Keratinocyte (primary cell): Measurements from ENCODE around the gene RASAL2. TPM values are rescaled to one million over a fixed set of nuclear protein-coding genes. Genes with fewer than 3 reads are reported as not detected.

Experiments used
- DNase-seq: peaks from one replicate; pipeline ENCODE4 v3.0.0-alpha.2; 2011; ENCODE audit warnings: low read depth, missing footprints, low spot score
- FAIRE-seq: peaks from 2 replicates; lab custom pipeline; 2011; peaks lifted over from hg19 to GRCh38; lab: Jason Lieb, UNC
- H2AFZ ChIP-seq: 2 replicates; pipeline ENCODE4 v1.6.0; 2012; ENCODE audit warnings: low read length, control low read depth, inconsistent platforms; ENCODE audit not compliant: control insufficient read depth
- H3K27ac ChIP-seq: 2 replicates; pipeline ENCODE4 v1.5.1; 2011; ENCODE audit warnings: low read length; ENCODE audit not compliant: control insufficient read depth, insufficient read depth
- H3K27me3 ChIP-seq: 3 replicates; pipeline ENCODE4 v1.6.0; 2011; ENCODE audit warnings: low read length; ENCODE audit not compliant: control insufficient read depth, insufficient read depth; ENCODE audit errors: extremely low read depth
- H3K36me3 ChIP-seq, 2 experiments: 2 replicates in 1 of 2; 3 replicates in 1 of 2; pipeline ENCODE4 v1.5.1; 2011; ENCODE audit warnings: low read length in 2 of 2, mild to moderate bottlenecking in 1 of 2; ENCODE audit not compliant: control insufficient read depth in 2 of 2, insufficient read depth in 2 of 2; ENCODE audit errors: extremely low read depth in 1 of 2
- H3K4me1 ChIP-seq: 3 replicates; pipeline ENCODE4 v1.5.1; 2011; ENCODE audit warnings: low read length; ENCODE audit not compliant: control insufficient read depth, insufficient read depth; ENCODE audit errors: extremely low read depth
- H3K4me2 ChIP-seq: 3 replicates; pipeline ENCODE4 v1.6.0; 2011; ENCODE audit warnings: low read depth, low read length; ENCODE audit not compliant: control insufficient read depth, insufficient read depth; ENCODE audit errors: extremely low read depth
- H3K4me3 ChIP-seq, 3 experiments: fragments of 200-600 bp in 1 of 3; sonication (generic) in 1 of 3; 2 replicates in 2 of 3; 3 replicates in 1 of 3; pipeline ENCODE4 v1.5.1; 2011 to 2016; ENCODE audit warnings: low read length in 3 of 3, mild to moderate bottlenecking in 3 of 3, control low read depth in 2 of 3, inconsistent platforms in 1 of 3, low read depth in 1 of 3, mixed read lengths in 1 of 3, mixed run types in 1 of 3, moderate library complexity in 1 of 3; ENCODE audit not compliant: control insufficient read depth in 2 of 3, insufficient read depth in 2 of 3; ENCODE audit errors: extremely low read depth in 1 of 3
- H3K79me2 ChIP-seq: 2 replicates; pipeline ENCODE4 v1.6.0; 2012; ENCODE audit warnings: low read length; ENCODE audit not compliant: control insufficient read depth, insufficient read depth
- H3K9ac ChIP-seq: 3 replicates; pipeline ENCODE4 v1.6.0; 2011; ENCODE audit warnings: low read length; ENCODE audit not compliant: control insufficient read depth, insufficient read depth; ENCODE audit errors: extremely low read depth
- H3K9me1 ChIP-seq: 3 replicates; pipeline ENCODE4 v1.6.0; 2011; ENCODE audit warnings: low read length; ENCODE audit not compliant: control insufficient read depth, insufficient read depth; ENCODE audit errors: extremely low read depth
- H3K9me3 ChIP-seq: 2 replicates; pipeline ENCODE4 v1.5.1; 2012; ENCODE audit warnings: low read depth, low read length; ENCODE audit not compliant: control insufficient read depth
- H4K20me1 ChIP-seq: 3 replicates; pipeline ENCODE4 v1.6.0; 2011; ENCODE audit warnings: low read length; ENCODE audit not compliant: control insufficient read depth, insufficient read depth; ENCODE audit errors: extremely low read depth
- EZH2 ChIP-seq: IDR thresholded peaks from one replicate; pipeline ENCODE4 v1.6.1; 2012; ENCODE audit warnings: inconsistent platforms, mild to moderate bottlenecking, low read length, moderate library complexity
- dilution Hi-C: fragments of 300-500 bp; cut with MboI; formaldehyde crosslinking; loops from one replicate; pipeline ENCODE4 v1.7.0; 2020; ENCODE audit warnings: low sequenced_read_pairs; ENCODE audit not compliant: extremely low pct_ligation_motif_present
- polyA plus RNA-seq, 5 experiments: library from polyadenylated mRNA; depleted of rRNA in 3 of 5; stranded (reverse) in 3 of 5; stranded (forward) in 1 of 5; unstranded in 1 of 5; fragments of >200 nt; gene quantifications; 1 replicate in 1 of 5; 2 replicates in 3 of 5; 3 replicates in 1 of 5; pipeline versions ENCODE4 v1.2.1 to v1.2.3, GENCODE V29; 2011 to 2012; ENCODE audit warnings: missing spikeins in 2 of 5, low read depth in 1 of 5, low replicate concordance in 1 of 5
- TF ChIP-seq, protein P1 (sequence below), 3 experiments: IDR thresholded peaks in 1 of 3; conservative IDR thresholded peaks in 1 of 3; optimal IDR thresholded peaks in 1 of 3; 2 replicates in 2 of 3; 3 replicates in 1 of 3; pipeline versions ENCODE3 to v1.5.1; 2011; ENCODE audit warnings: low read length in 3 of 3, mild to moderate bottlenecking in 3 of 3, moderate library complexity in 2 of 3, control low read depth in 1 of 3, inconsistent platforms in 1 of 3; ENCODE audit not compliant: insufficient read depth in 2 of 3; ENCODE audit errors: extremely low read depth in 1 of 3

The RASAL2 gene
- polyA plus RNA-seq, 1 donor (not counting 4 experiments of a cell fraction or from before 2014, with no cell fraction given): 27.2 TPM

- Histone ChIP-seq H3K9me1 (no peaks in the 10 kb centered on the region), H3K79me2 (peaks cover 81% of the 10 kb centered on the region), H3K9ac (no peak overlapping the region), H3K36me3 (peaks cover 0 to 2% of the 10 kb centered on the region in 2 experiments), H4K20me1 (no peaks in the 10 kb centered on the region), H2AFZ (no peak overlapping the region), H3K4me2 (no peak overlapping the region), H3K27ac (no peak overlapping the region), H3K4me1 (no peaks in the 10 kb centered on the region), H3K4me3 (no peak overlapping the region), H3K9me3 (no peaks in the 10 kb centered on the region), H3K27me3 (no peaks in the 10 kb centered on the region)
- TF ChIP-seq, protein P1, sequence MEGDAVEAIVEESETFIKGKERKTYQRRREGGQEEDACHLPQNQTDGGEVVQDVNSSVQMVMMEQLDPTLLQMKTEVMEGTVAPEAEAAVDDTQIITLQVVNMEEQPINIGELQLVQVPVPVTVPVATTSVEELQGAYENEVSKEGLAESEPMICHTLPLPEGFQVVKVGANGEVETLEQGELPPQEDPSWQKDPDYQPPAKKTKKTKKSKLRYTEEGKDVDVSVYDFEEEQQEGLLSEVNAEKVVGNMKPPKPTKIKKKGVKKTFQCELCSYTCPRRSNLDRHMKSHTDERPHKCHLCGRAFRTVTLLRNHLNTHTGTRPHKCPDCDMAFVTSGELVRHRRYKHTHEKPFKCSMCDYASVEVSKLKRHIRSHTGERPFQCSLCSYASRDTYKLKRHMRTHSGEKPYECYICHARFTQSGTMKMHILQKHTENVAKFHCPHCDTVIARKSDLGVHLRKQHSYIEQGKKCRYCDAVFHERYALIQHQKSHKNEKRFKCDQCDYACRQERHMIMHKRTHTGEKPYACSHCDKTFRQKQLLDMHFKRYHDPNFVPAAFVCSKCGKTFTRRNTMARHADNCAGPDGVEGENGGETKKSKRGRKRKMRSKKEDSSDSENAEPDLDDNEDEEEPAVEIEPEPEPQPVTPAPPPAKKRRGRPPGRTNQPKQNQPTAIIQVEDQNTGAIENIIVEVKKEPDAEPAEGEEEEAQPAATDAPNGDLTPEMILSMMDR (optimal IDR thresholded peaks at IDR 0.05 in 1 of 3, IDR thresholded peaks at IDR 0.05 in 1 of 3, conservative IDR thresholded peaks at IDR 0.05 in 1 of 3; ENCODE audit: extremely low read depth in 1 of 3, insufficient read depth in 2 of 3, low read length in 3 of 3): no peak
- no peak for TF ChIP-seq EZH2
- DNase-seq: no peak
- no peak for FAIRE-seq
- dilution Hi-C loops: no loop called here
Observed at GRCh38 chr1:178161516-178161915, 67.6 kb downstream of the RASAL2 start.

DNA sequence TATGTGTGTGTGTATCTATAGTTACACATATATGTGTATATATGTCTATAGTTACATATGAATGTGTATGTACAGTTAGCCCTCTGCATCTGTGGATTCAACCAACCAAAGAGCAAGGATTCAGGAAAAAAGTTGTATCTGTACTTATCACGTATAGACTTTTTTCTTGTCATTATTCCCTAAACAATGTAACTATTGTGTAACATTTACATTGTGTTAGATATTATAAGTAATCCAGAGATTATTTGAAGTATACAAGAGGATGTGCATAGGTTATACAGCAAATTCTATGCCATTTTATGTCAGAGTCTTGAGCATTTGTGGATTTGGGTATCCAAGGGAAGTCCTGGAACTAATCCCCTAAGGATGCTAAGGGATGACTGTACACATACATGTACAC lies 71.3 kb downstream of the RASAL2 start:
- no peak for FAIRE-seq
- H4K20me1 ChIP-seq: no peaks in the 10 kb centered on the region
- peaks cover 0 to 2% of the 10 kb centered on the region in 2 experiments for H3K36me3 ChIP-seq
- H3K27ac ChIP-seq: no peak overlapping the region
- no peak overlapping the region for H3K4me2 ChIP-seq
- peaks cover 73% of the 10 kb centered on the region for H3K79me2 ChIP-seq
- TF ChIP-seq, protein P1 (optimal IDR thresholded peaks at IDR 0.05 in 1 of 3, IDR thresholded peaks at IDR 0.05 in 1 of 3, conservative IDR thresholded peaks at IDR 0.05 in 1 of 3; ENCODE audit: extremely low read depth in 1 of 3, insufficient read depth in 2 of 3, low read length in 3 of 3): no peak
- TF ChIP-seq EZH2: no peak
- H3K9ac ChIP-seq: no peak overlapping the region
- H3K27me3 ChIP-seq: no peaks in the 10 kb centered on the region
- peaks cover 4% of the 10 kb centered on the region for H3K4me1 ChIP-seq
- no peak for DNase-seq
- H2AFZ ChIP-seq: no peak overlapping the region
- no peak overlapping the region for H3K4me3 ChIP-seq
- H3K9me1 ChIP-seq: no peaks in the 10 kb centered on the region
- no peaks in the 10 kb centered on the region for H3K9me3 ChIP-seq
- dilution Hi-C loops: no loop called here
